ENCODE results near the gene SHROOM3. TPM values are rescaled to one million over a fixed set of nuclear protein-coding genes. Genes with fewer than 3 reads are reported as not detected.

SHROOM3 gene
- total RNA-seq, 4 donors from 2014 or later, result 20.3 to 50.9 (median 34.9) TPM

GRCh38 chr4:76680952-76681351, 245.9 kb downstream of the SHROOM3 start:
- intact Hi-C loops (cut with DNase I), result no loop called here
- no peak for TF ChIP-seq POLR2A (IDR thresholded peaks at IDR 0.05)
- TF ChIP-seq, protein P1, sequence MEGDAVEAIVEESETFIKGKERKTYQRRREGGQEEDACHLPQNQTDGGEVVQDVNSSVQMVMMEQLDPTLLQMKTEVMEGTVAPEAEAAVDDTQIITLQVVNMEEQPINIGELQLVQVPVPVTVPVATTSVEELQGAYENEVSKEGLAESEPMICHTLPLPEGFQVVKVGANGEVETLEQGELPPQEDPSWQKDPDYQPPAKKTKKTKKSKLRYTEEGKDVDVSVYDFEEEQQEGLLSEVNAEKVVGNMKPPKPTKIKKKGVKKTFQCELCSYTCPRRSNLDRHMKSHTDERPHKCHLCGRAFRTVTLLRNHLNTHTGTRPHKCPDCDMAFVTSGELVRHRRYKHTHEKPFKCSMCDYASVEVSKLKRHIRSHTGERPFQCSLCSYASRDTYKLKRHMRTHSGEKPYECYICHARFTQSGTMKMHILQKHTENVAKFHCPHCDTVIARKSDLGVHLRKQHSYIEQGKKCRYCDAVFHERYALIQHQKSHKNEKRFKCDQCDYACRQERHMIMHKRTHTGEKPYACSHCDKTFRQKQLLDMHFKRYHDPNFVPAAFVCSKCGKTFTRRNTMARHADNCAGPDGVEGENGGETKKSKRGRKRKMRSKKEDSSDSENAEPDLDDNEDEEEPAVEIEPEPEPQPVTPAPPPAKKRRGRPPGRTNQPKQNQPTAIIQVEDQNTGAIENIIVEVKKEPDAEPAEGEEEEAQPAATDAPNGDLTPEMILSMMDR (IDR thresholded peaks at IDR 0.05), result peak in 1 of 6 experiments; percentile 7
- DNase-seq, result no peak
- Histone ChIP-seq H3K27ac (no peak overlapping the region), H3K9me3 (no peaks in the 10 kb centered on the region), H3K36me3 (no peaks in the 10 kb centered on the region), H3K4me1 (no peaks in the 10 kb centered on the region), H3K27me3 (peaks cover 0 to 8% (median 0%) of the 10 kb centered on the region in 4 donors), H3K4me3 (no peak overlapping the region)

GRCh38 chr4:76681996-76682395, 247.0 kb downstream of the SHROOM3 start:
- no peak overlapping the region for H3K4me3 ChIP-seq
- intact Hi-C loops (cut with DNase I), result no loop called here
- no peak overlapping the region for H3K27ac ChIP-seq
- TF ChIP-seq, protein P1 (IDR thresholded peaks at IDR 0.05), result no peak
- DNase-seq, result no peak
- no peaks in the 10 kb centered on the region for H3K36me3 ChIP-seq
- H3K4me1 ChIP-seq, result no peaks in the 10 kb centered on the region
- peaks cover 0 to 8% (median 0%) of the 10 kb centered on the region in 4 donors for H3K27me3 ChIP-seq
- no peaks in the 10 kb centered on the region for H3K9me3 ChIP-seq
- WGBS, 2 donors, result 45 to 52% methylated on average over 1 of the region's 1 CpG

DNA sequence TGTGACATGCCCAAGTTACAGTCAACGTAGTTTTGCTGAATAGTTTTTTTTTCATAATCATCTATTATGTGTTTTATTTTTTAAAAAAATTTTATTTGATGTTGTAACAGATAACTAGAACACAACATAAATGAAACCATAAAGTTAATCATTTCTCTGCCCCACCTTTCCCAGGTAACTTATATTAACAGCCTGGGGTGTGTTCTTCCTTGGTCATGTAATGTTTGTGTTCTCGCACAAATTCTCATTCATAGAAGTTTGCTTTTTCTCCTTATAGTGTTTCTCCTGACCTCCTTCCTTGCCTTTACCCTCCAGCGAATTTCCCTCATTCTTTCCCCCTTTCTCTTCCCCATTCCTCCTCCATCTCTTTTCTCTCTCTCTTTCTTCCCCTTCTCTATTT, 248.1 kb downstream of the SHROOM3 start:
- Histone ChIP-seq H3K4me1 (peaks cover 0 to 8% (median 0%) of the 10 kb centered on the region in 3 donors), H3K9me3 (no peaks in the 10 kb centered on the region), H3K36me3 (no peaks in the 10 kb centered on the region), H3K27ac (no peak overlapping the region), H3K27me3 (peaks cover 0 to 17% (median 0%) of the 10 kb centered on the region in 4 donors), H3K4me3 (no peak overlapping the region)
- 72 to 78% methylated on average over 3 of the region's 3 CpGs for WGBS, 2 donors
- no peak for TF ChIP-seq POLR2A (IDR thresholded peaks at IDR 0.05)
- TF ChIP-seq, protein P1 (IDR thresholded peaks at IDR 0.05), result no peak
- DNase-seq, result no peak
- intact Hi-C loops (cut with DNase I), result no loop called here

DNA sequence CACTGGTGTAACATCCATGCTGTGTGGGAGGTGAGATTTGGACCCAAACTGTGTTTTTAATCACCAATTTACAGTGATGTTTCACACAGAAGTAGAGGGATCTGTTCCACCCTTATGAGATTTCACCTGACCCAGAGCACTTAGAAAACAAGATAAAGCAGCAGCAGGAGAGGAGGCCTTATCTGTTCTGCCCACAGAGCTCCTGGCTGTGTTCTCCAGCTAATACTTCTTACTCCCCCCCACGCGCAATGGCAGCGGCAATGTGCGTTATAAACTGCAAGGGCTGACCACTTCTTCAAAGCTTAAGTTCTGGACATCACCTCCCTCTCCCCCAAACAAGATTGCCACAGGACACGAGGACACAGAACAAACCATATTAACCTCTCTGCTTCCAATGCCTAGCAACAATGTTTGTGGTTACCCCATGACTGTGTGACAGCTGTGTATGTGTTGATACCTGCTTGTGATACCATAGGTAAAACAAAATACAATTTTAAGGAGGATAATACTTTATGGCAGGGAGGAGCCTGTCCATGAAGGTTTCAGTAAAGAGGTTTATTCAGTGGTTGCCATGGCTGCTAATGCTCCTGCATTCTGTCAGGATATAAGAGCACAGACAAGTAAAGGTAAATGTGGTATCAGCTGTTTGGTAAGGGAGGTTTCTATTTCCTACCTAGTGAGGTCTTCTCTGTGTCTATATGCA, 252.9 kb downstream of the SHROOM3 start:
- peaks cover 7 to 39% (median 9%) of the 10 kb centered on the region in 3 donors for H3K4me1 ChIP-seq
- no peak for DNase-seq

GRCh38 chr4:76688619-76689144, 253.7 kb downstream of the SHROOM3 start:
- TF ChIP-seq, protein P1 (IDR thresholded peaks at IDR 0.05), result no peak
- TF ChIP-seq POLR2A (IDR thresholded peaks at IDR 0.05), result no peak
- Histone ChIP-seq H3K9me3 (no peaks in the 10 kb centered on the region), H3K36me3 (no peaks in the 10 kb centered on the region), H3K4me3 (peak overlapping the region; percentile 46 to 69 (median 58)), H3K4me1 (peaks cover 7 to 39% (median 9%) of the 10 kb centered on the region in 3 donors), H3K27me3 (peaks cover 0 to 51% (median 0%) of the 10 kb centered on the region in 4 donors), H3K27ac (peak overlapping the region; percentile 63 to 79 (median 72))
- intact Hi-C loops (cut with DNase I), result no loop called here
- WGBS, 2 donors, result 19 to 24% methylated on average over 13 of the region's 13 CpGs
- DNase-seq, result no peak

More for the DNA sequence above, 252.9 kb downstream of the SHROOM3 start:
- no peaks in the 10 kb centered on the region for H3K9me3 ChIP-seq
- 68 to 73% methylated on average over 4 to 5 of the region's 5 CpGs for WGBS, 2 donors
- intact Hi-C loops (cut with DNase I), result no loop called here
- H3K4me3 ChIP-seq, result no peak overlapping the region
- peaks cover 0 to 51% (median 0%) of the 10 kb centered on the region in 4 donors for H3K27me3 ChIP-seq
- TF ChIP-seq, protein P1 (IDR thresholded peaks at IDR 0.05), result no peak
- TF ChIP-seq POLR2A (IDR thresholded peaks at IDR 0.05), result no peak
- peak overlapping the region in 2 of 4 donors; percentile 11 to 28 for H3K27ac ChIP-seq
- no peaks in the 10 kb centered on the region for H3K36me3 ChIP-seq
